GM12878 (cell line): ENCODE measurements around the gene CLEC3A. TPM values are rescaled to one million over a fixed set of nuclear protein-coding genes. Genes with fewer than 3 reads are reported as not detected.

Source experiments
- ATAC-seq: fragments of 200-7000 bp; cut with Tn5 transposase; 3 replicates; pipeline ENCODE4 v1.9.1; 2020; ENCODE audit warnings: mild to moderate bottlenecking, moderate library complexity
- BruUV-seq: library from RNA; stranded (reverse); fragments of 400-500 nt; replicated peaks from 2 replicates; lab custom pipeline; 2021; lab: Mats Ljungman, UMichigan
- CTCF ChIA-PET: fragments of 300-600 bp; sonication (Branson Sonifier 250); formaldehyde crosslinking; extraction: SDS; loops from one replicate; lab custom pipeline; 2021; ENCODE audit warnings: inconsistent platforms; lab: Yijun Ruan, JAX
- POLR2A ChIA-PET: fragments of 350-600 bp; formaldehyde crosslinking; extraction: SDS; loops from one replicate; lab custom pipeline; 2021; ENCODE audit warnings: inconsistent platforms; lab: Charles Lee
- RAD21 ChIA-PET: fragments of 300-600 bp; sonication (Branson Sonifier 250); formaldehyde crosslinking; loops from one replicate; lab custom pipeline; 2023; ENCODE audit warnings: antibody characterized with exemption; ENCODE audit not compliant: unreplicated experiment; lab: Charles Lee
- SMC1A ChIA-PET: fragments of 300-600 bp; sonication (Branson Sonifier 250); formaldehyde crosslinking; loops from one replicate; lab custom pipeline; 2023; ENCODE audit not compliant: unreplicated experiment, uncharacterized antibody; lab: Charles Lee
- DNase-seq: peaks from one replicate; pipeline ENCODE4 v3.0.0-alpha.2; 2011; ENCODE audit warnings: low read depth, low spot score
- FAIRE-seq: peaks from 3 replicates; lab custom pipeline; 2011; peaks lifted over from hg19 to GRCh38; lab: Jason Lieb, UNC
- H2AFZ ChIP-seq: 2 replicates; pipeline ENCODE4 v1.6.0; 2011; ENCODE audit warnings: low read depth, low read length, control low read depth; ENCODE audit not compliant: control insufficient read depth
- H3K27ac ChIP-seq: 2 replicates; pipeline ENCODE4 v1.5.1; 2011; ENCODE audit warnings: control low read depth; ENCODE audit not compliant: control insufficient read depth, insufficient read depth
- H3K27me3 ChIP-seq, 2 experiments: replicated peaks in 1 of 2; 2 replicates each; pipeline versions ENCODE4 v1.6.0 to v1.6.1; 2011; ENCODE audit warnings: low read length in 1 of 2; ENCODE audit not compliant: control insufficient read depth in 2 of 2, insufficient read depth in 2 of 2
- H3K36me3 ChIP-seq, 2 experiments: 2 replicates each; pipeline ENCODE4 v1.5.1; 2011; ENCODE audit warnings: low read length in 1 of 2; ENCODE audit not compliant: control insufficient read depth in 2 of 2, insufficient read depth in 2 of 2
- H3K4me1 ChIP-seq: 2 replicates; pipeline ENCODE4 v1.6.1; 2011; ENCODE audit warnings: mild to moderate bottlenecking, low read length, moderate library complexity, mixed read lengths; ENCODE audit not compliant: control insufficient read depth, insufficient read depth
- H3K4me2 ChIP-seq: 2 replicates; pipeline ENCODE4 v1.6.0; 2011; ENCODE audit warnings: control low read depth; ENCODE audit not compliant: control insufficient read depth, insufficient read depth
- H3K4me3 ChIP-seq: fragments of 200-600 bp; sonication (generic); 2 replicates; pipeline ENCODE4 v1.5.1; 2016
- H3K79me2 ChIP-seq: 2 replicates; pipeline ENCODE4 v1.6.0; 2011; ENCODE audit warnings: low read length; ENCODE audit not compliant: control insufficient read depth, insufficient read depth
- H3K9ac ChIP-seq: 2 replicates; pipeline ENCODE4 v1.8.0; 2011; ENCODE audit warnings: low read length, control low read depth, mixed read lengths; ENCODE audit not compliant: control insufficient read depth, insufficient read depth
- H3K9me3 ChIP-seq: replicated peaks from 3 replicates; pipeline ENCODE4 v1.5.1; 2011; ENCODE audit warnings: mild to moderate bottlenecking, low read length; ENCODE audit not compliant: control insufficient read depth, insufficient read depth
- H4K20me1 ChIP-seq: 2 replicates; pipeline ENCODE4 v1.6.0; 2011; ENCODE audit not compliant: control insufficient read depth, insufficient read depth
- ATF2 ChIP-seq: IDR thresholded peaks from 2 replicates; pipeline ENCODE4 v1.6.1; 2012; ENCODE audit warnings: low read length, inconsistent platforms
- ATF7 ChIP-seq: fragments of 450-650 bp; IDR thresholded peaks from 2 replicates; pipeline ENCODE4 v1.6.1; 2016; ENCODE audit warnings: low read depth, mild to moderate bottlenecking
- CHD2 ChIP-seq: IDR thresholded peaks from 2 replicates; pipeline ENCODE4 v1.6.1; 2011; ENCODE audit warnings: low read depth, low read length, improper control_type of control experiment, borderline replicate concordance
- CHD4 ChIP-seq: fragments of 200-600 bp; sonication (generic); IDR thresholded peaks from 2 replicates; pipeline ENCODE4 v1.6.1; 2016; ENCODE audit warnings: mild to moderate bottlenecking
- ESRRA ChIP-seq: IDR thresholded peaks from 2 replicates; pipeline ENCODE4 v1.6.1; 2012; ENCODE audit warnings: mild to moderate bottlenecking, low read length, improper control_type of control experiment
- GATAD2B ChIP-seq: fragments of 450-650 bp; conservative IDR thresholded peaks from 2 replicates; pipeline ENCODE4 v1.6.1; 2017; ENCODE audit warnings: low read depth, mild to moderate bottlenecking, moderate library complexity
- IRF4 ChIP-seq: IDR thresholded peaks from 2 replicates; pipeline ENCODE4 v1.6.1; 2011; ENCODE audit warnings: low read depth, low read length
- KDM1A ChIP-seq: fragments of 200-600 bp; sonication (generic); IDR thresholded peaks from 2 replicates; pipeline ENCODE4 v1.6.1; 2016; ENCODE audit warnings: borderline replicate concordance
- KLF5 ChIP-seq: fragments of 450-650 bp; IDR thresholded peaks from 2 replicates; pipeline ENCODE4 v1.6.1; 2014; ENCODE audit warnings: mild to moderate bottlenecking; ENCODE audit not compliant: partially characterized antibody
- MTA3 ChIP-seq: IDR thresholded peaks from 2 replicates; pipeline ENCODE4 v1.6.1; 2012; ENCODE audit warnings: low read length, inconsistent platforms, borderline replicate concordance
- NRF1 ChIP-seq: conservative IDR thresholded peaks from 2 replicates; pipeline ENCODE4 v1.6.1; 2011; ENCODE audit warnings: mild to moderate bottlenecking, low read depth, low read length, improper control_type of control experiment
- PKNOX1 ChIP-seq: fragments of 450-650 bp; IDR thresholded peaks from 2 replicates; pipeline ENCODE4 v1.6.1; 2016; ENCODE audit warnings: mild to moderate bottlenecking
- SP1 ChIP-seq: IDR thresholded peaks from one replicate; pipeline ENCODE4 v1.6.1; 2011; ENCODE audit warnings: low read depth, low read length
- SUPT20H ChIP-seq: IDR thresholded peaks from 2 replicates; pipeline ENCODE4 v1.6.1; 2011; ENCODE audit warnings: low read depth, mild to moderate bottlenecking, low read length, moderate library complexity, borderline replicate concordance; ENCODE audit not compliant: control insufficient read depth
- TCF3 ChIP-seq: IDR thresholded peaks from 2 replicates; pipeline ENCODE4 v1.6.1; 2012; ENCODE audit warnings: low read depth, mild to moderate bottlenecking, low read length, borderline replicate concordance; ENCODE audit not compliant: insufficient read depth
- ZSCAN29 ChIP-seq: fragments of 450-650 bp; IDR thresholded peaks from 2 replicates; pipeline ENCODE4 v1.6.1; 2017; ENCODE audit warnings: mild to moderate bottlenecking, moderate library complexity
- WGBS: methylation state at CpG from one replicate; pipeline ENCODE4 v1.1.6; 2016; ENCODE audit warnings: low lambda C conversion rate; ENCODE audit not compliant: insufficient replicate concordance, insufficient coverage; ENCODE audit errors: missing lambda C conversion rate; 5-methylcytosine and 5-hydroxymethylcytosine counted together
- in situ Hi-C: fragments of 300-500 bp; cut with MboI; formaldehyde crosslinking; loops from 9 replicates; pipeline ENCODE4 v1.14.3; 2018; ENCODE audit warnings: mixed read lengths
- intact Hi-C: fragments of 100-400 bp; cut with micrococcal nuclease; formaldehyde crosslinking; loops from one replicate; pipeline ENCODE4 v1.14.2; 2022; ENCODE audit not compliant: unreplicated experiment
- polyA plus RNA-seq, 11 experiments: library from polyadenylated mRNA; depleted of rRNA in 4 of 11; unstranded in 6 of 11; stranded (reverse) in 5 of 11; fragments of >200 nt; fragmentation: Nextera tagmentation in 4 of 11; fragmentation: Illumina TruSeq in 1 of 11; extraction: Ambion mirVana in 4 of 11; extraction: Trizol in 1 of 11; gene quantifications; 1 replicate in 1 of 11; 2 replicates in 10 of 11; pipeline versions ENCODE4 v1.2.1 to v1.2.3, GENCODE V29; 2011 to 2016; ENCODE audit warnings: inconsistent platforms in 2 of 11, missing spikeins in 2 of 11, low read depth in 1 of 11
- total RNA-seq, 4 experiments: library from RNA; depleted of rRNA in 3 of 4; stranded (reverse); fragments of >200 nt in 3 of 4; fragmentation: Illumina TruSeq in 1 of 4; extraction: Trizol in 1 of 4; gene quantifications; 2 replicates each; pipeline versions ENCODE4 v1.2.1 to v1.2.3, GENCODE V29; 2013 to 2021
- TF ChIP-seq, protein P1 (sequence below): IDR thresholded peaks from 2 replicates; pipeline ENCODE4 v1.6.1; 2011; ENCODE audit warnings: borderline replicate concordance, low read depth, mild to moderate bottlenecking, moderate library complexity, low read length; ENCODE audit not compliant: insufficient read depth, poor library complexity, severe bottlenecking
- TF ChIP-seq, protein P2 (sequence below): IDR thresholded peaks from 2 replicates; pipeline ENCODE4 v1.6.1; 2011; ENCODE audit warnings: mild to moderate bottlenecking, low read depth, low read length, moderate library complexity; ENCODE audit not compliant: insufficient replicate concordance

The CLEC3A gene
- total and polyA plus RNA-seq, 10 of the 15 experiments (the other 5 are each of a cell fraction or from before 2014, with no cell fraction given), result not detected

- CTCF ChIA-PET, result no interaction called here
- H3K4me1 ChIP-seq, result no peaks in the 10 kb centered on the region
- H3K27ac ChIP-seq, result no peak overlapping the region
- TF ChIP-seq KLF5 (no peak), GATAD2B (no peak), NRF1 (no peak), PKNOX1 (no peak), KDM1A (no peak), SUPT20H (no peak), CHD4 (no peak), ATF7 (no peak), MTA3 (no peak), CHD2 (no peak), ZSCAN29 (no peak), ESRRA (no peak), TCF3 (no peak), SP1 (no peak), IRF4 (no peak), ATF2 (no peak)
- TF ChIP-seq, protein P1, sequence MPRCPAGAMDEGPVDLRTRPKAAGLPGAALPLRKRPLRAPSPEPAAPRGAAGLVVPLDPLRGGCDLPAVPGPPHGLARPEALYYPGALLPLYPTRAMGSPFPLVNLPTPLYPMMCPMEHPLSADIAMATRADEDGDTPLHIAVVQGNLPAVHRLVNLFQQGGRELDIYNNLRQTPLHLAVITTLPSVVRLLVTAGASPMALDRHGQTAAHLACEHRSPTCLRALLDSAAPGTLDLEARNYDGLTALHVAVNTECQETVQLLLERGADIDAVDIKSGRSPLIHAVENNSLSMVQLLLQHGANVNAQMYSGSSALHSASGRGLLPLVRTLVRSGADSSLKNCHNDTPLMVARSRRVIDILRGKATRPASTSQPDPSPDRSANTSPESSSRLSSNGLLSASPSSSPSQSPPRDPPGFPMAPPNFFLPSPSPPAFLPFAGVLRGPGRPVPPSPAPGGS, result no peak
- TF ChIP-seq, protein P2, sequence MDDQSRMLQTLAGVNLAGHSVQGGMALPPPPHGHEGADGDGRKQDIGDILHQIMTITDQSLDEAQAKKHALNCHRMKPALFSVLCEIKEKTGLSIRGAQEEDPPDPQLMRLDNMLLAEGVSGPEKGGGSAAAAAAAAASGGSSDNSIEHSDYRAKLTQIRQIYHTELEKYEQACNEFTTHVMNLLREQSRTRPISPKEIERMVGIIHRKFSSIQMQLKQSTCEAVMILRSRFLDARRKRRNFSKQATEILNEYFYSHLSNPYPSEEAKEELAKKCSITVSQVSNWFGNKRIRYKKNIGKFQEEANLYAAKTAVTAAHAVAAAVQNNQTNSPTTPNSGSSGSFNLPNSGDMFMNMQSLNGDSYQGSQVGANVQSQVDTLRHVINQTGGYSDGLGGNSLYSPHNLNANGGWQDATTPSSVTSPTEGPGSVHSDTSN, result no peak
- DNase-seq, result no peak
- H3K36me3 ChIP-seq, result no peaks in the 10 kb centered on the region
- POLR2A ChIA-PET, result no interaction called here
- H2AFZ ChIP-seq, result no peak overlapping the region
- WGBS, result 30% methylated on average over 4 of the region's 4 CpGs
- no peak overlapping the region for H3K4me2 ChIP-seq
- no peaks in the 10 kb centered on the region for H3K9me3 ChIP-seq
- H3K27me3 ChIP-seq, result no peaks in the 10 kb centered on the region; a peak in 1 of 4 replicates
- SMC1A ChIA-PET, result no interaction called here
- RAD21 ChIA-PET, result no interaction called here
- H3K4me3 ChIP-seq, result no peak overlapping the region
- intact Hi-C loops (no loop called here), in situ Hi-C loops (no loop called here)
- H3K79me2 ChIP-seq, result no peaks in the 10 kb centered on the region
- no TSS peak for BruUV-seq
- no peaks in the 10 kb centered on the region for H4K20me1 ChIP-seq
- H3K9ac ChIP-seq, result no peak overlapping the region
- ATAC-seq, result no peak
- FAIRE-seq, result no peak
Measured at GRCh38 chr16:78065319-78065718, 43.0 kb downstream of the CLEC3A start.
